Measurements from ENCODE around the gene TOM1L2. TPM values are rescaled to one million over a fixed set of nuclear protein-coding genes. Genes with fewer than 3 reads are reported as not detected.
A peak's percentile ranks its signal among the peaks of the same experiment; 100 is the strongest.

Gene TOM1L2
- total and polyA plus RNA-seq, 12 donors: 46.4 to 331 (median 273) TPM

- peaks cover 0 to 48% (median 0%) of the 10 kb centered on the region in 9 donors for H3K36me3 ChIP-seq
- peaks cover 25 to 87% (median 61%) of the 10 kb centered on the region in 9 donors for H3K4me1 ChIP-seq
- intact Hi-C loops (cut with DNase I): loop anchor here in 1 of 10 donors (10.0 kb wide), 1 partner anchor 162 kb away; the partner anchor contains the start of genes ATPAF2 and GID4
- TF ChIP-seq CTCF (IDR thresholded peaks at IDR 0.05): no peak
- no peaks in the 10 kb centered on the region for H3K27me3 ChIP-seq
- DNase-seq (no peak), ATAC-seq (no peak)
- no peaks in the 10 kb centered on the region for H3K9me3 ChIP-seq
- peak overlapping the region in 3 of 10 donors; percentile 12 to 97 (median 96) for H3K27ac ChIP-seq
- 76 to 77% methylated on average over 9 of the region's 9 CpGs for WGBS, 2 donors
- no peak overlapping the region for H3K4me3 ChIP-seq
Measured at GRCh38 chr17:17872547-17873345, 99.5 kb downstream of the TOM1L2 start.

- Histone ChIP-seq H3K36me3 (peaks cover 0 to 56% (median 7%) of the 10 kb centered on the region in 9 donors), H3K4me1 (peaks cover 20 to 87% (median 56%) of the 10 kb centered on the region in 9 donors), H3K4me3 (no peak overlapping the region), H3K27me3 (no peaks in the 10 kb centered on the region), H3K27ac (peak overlapping the region in 2 of 10 donors; percentile 32 to 97), H3K9me3 (no peaks in the 10 kb centered on the region)
- ATAC-seq (no peak), DNase-seq (no peak)
- TF ChIP-seq CTCF (IDR thresholded peaks at IDR 0.05): no peak
- intact Hi-C loops (cut with DNase I): loop anchor here in 1 of 10 donors (10.0 kb wide), 1 partner anchor 163 kb away; the partner anchor contains the start of genes ATPAF2 and GID4
- 80 to 91% methylated on average over 3 of the region's 3 CpGs for WGBS, 2 donors
Measured at GRCh38 chr17:17871913-17872312, 100.3 kb downstream of the TOM1L2 start.

GRCh38 chr17:17870247-17870646 is 102.0 kb downstream of the TOM1L2 start:
- intact Hi-C loops (cut with DNase I): loop anchor here in 1 of 10 donors (10.0 kb wide), 1 partner anchor 165 kb away; the partner anchor contains the start of genes ATPAF2 and GID4
- Histone ChIP-seq H3K4me3 (no peak overlapping the region), H3K9me3 (no peaks in the 10 kb centered on the region), H3K27me3 (no peaks in the 10 kb centered on the region), H3K4me1 (peaks cover 8 to 77% (median 41%) of the 10 kb centered on the region in 9 donors), H3K36me3 (peaks cover 0 to 60% (median 15%) of the 10 kb centered on the region in 9 donors), H3K27ac (peak overlapping the region in 5 of 10 donors; percentile 0 to 74 (median 59))
- ATAC-seq (no peak), DNase-seq (no peak)
- 73 to 74% methylated on average over 6 of the region's 6 CpGs for WGBS, 2 donors
- no peak for TF ChIP-seq CTCF (IDR thresholded peaks at IDR 0.05)

- Histone ChIP-seq H3K4me3 (no peak overlapping the region), H3K4me1 (peaks cover 8 to 63% (median 32%) of the 10 kb centered on the region in 9 donors), H3K27me3 (no peaks in the 10 kb centered on the region), H3K9me3 (no peaks in the 10 kb centered on the region), H3K36me3 (peaks cover 0 to 70% (median 15%) of the 10 kb centered on the region in 9 donors), H3K27ac (peak overlapping the region in 9 of 10 donors; percentile 45 to 78 (median 59))
- DNase-seq (peak in 1 of 2 donors; percentile 68), ATAC-seq (peak in 7 of 8 donors; percentile 71 to 93 (median 82))
- no peak for TF ChIP-seq CTCF (IDR thresholded peaks at IDR 0.05)
- intact Hi-C loops (cut with DNase I): loop anchor here in 4 of 10 donors (10.0 kb wide), 2 partner anchors 46 to 194 kb away; no protein-coding TSS in a partner anchor
- 27 to 47% methylated on average over 18 of the region's 18 CpGs for WGBS, 2 donors
Measured at GRCh38 chr17:17868641-17869522, 103.3 kb downstream of the TOM1L2 start.

All from heart right ventricle (tissue), 16 donors.